ENCODE data around the gene PC.

- TF ChIP-seq HOXA7 (CRISPR knock-in tag; IDR thresholded peaks at IDR 0.05) (no peak), ZNF302 (CRISPR knock-in tag; IDR thresholded peaks at IDR 0.05) (no peak), EP300 (IDR thresholded peaks at IDR 0.05) (no peak), NR3C1 (IDR thresholded peaks at IDR 0.05) (no peak), BHLHE40 (IDR thresholded peaks at IDR 0.05; ENCODE audit: low read depth, low read length) (no peak), CEBPB (IDR thresholded peaks at IDR 0.05) (no peak), MAX (IDR thresholded peaks at IDR 0.05) (no peak), RFX5 (IDR thresholded peaks at IDR 0.05) (no peak), POLR2A (IDR thresholded peaks at IDR 0.05; ENCODE audit: low read length) (no peak), ESRRA (IDR thresholded peaks at IDR 0.05; ENCODE audit: borderline replicate concordance, low read length) (no peak), CTCF (IDR thresholded peaks at IDR 0.05) (no peak), CHD4 (IDR thresholded peaks at IDR 0.05; ENCODE audit: borderline replicate concordance) (no peak), PHF8 (IDR thresholded peaks at IDR 0.05; ENCODE audit: borderline replicate concordance, low read depth) (no peak), RCOR1 (IDR thresholded peaks at IDR 0.05; ENCODE audit: low read depth, low read length) (no peak)
Observed at GRCh38 chr11:66845876-66846212, 112.3 kb downstream of the PC start.
